HCT116 (cell line): ENCODE results near the gene MST1R. TPM values are rescaled to one million over a fixed set of nuclear protein-coding genes. Genes with fewer than 3 reads are reported as not detected.

ENCODE experiments used
- ATAC-seq: fragments of 200-7000 bp; cut with Tn5 transposase; 2 replicates; pipeline ENCODE4 v1.9.1; 2020; ENCODE audit warnings: mild to moderate bottlenecking, moderate library complexity
- BruUV-seq: library from RNA; stranded (reverse); fragments of 400-500 nt; replicated peaks from 2 replicates; lab custom pipeline; 2021; lab: Mats Ljungman, UMichigan
- CTCF ChIA-PET: fragments of 300-600 bp; sonication (Branson Sonifier 250); formaldehyde crosslinking; loops from one replicate; lab custom pipeline; 2021; ENCODE audit warnings: antibody characterized with exemption; lab: Charles Lee
- POLR2A ChIA-PET: fragments of 300-600, 350-600 bp; sonication (Branson Sonifier 250); formaldehyde crosslinking; loops from one replicate; lab custom pipeline; 2021; ENCODE audit warnings: antibody characterized with exemption; lab: Charles Lee
- RAD21 ChIA-PET, 2 experiments: fragments of 300-600 bp; sonication (Branson Sonifier 250); formaldehyde crosslinking; loops; one replicate each; lab custom pipeline; 2023; ENCODE audit warnings: low total read pairs in 2 of 2; ENCODE audit not compliant: uncharacterized antibody in 2 of 2, unreplicated experiment in 2 of 2, low non-redundant PET in 1 of 2; lab: Charles Lee
- DNase-seq: peaks from one replicate; pipeline ENCODE4 v3.0.0-alpha.2; 2010; ENCODE audit warnings: low read depth, low spot score
- H2AFZ ChIP-seq: fragments of 200-600 bp; shearing (Covaris generic), sonication (generic); 2 replicates; pipeline ENCODE4 v1.6.1; 2017; ENCODE audit warnings: low read depth, mixed run types, mixed read lengths, antibody characterized with exemption, low read length; ENCODE audit not compliant: poor library complexity, severe bottlenecking
- H3K27ac ChIP-seq: 2 replicates; pipeline ENCODE4 v1.5.1; 2012; ENCODE audit warnings: low read depth, low read length
- H3K27me3 ChIP-seq: fragments of 200-600 bp; sonication (generic); 2 replicates; pipeline ENCODE4 v1.6.1; 2016; ENCODE audit warnings: mixed run types, low read length, mixed read lengths; ENCODE audit not compliant: insufficient read depth
- H3K36me3 ChIP-seq, 2 experiments: fragments of 200-500 bp in 1 of 2; fragments of 200-600 bp in 1 of 2; sonication (Bioruptor generic) in 1 of 2; sonication (generic) in 1 of 2; 2 replicates each; pipeline versions ENCODE4 v1.5.1 to v1.6.1; 2014 to 2016; ENCODE audit warnings: low read length in 2 of 2, inconsistent platforms in 1 of 2, mixed read lengths in 1 of 2, mixed run types in 1 of 2; ENCODE audit not compliant: insufficient read depth in 2 of 2, control insufficient read depth in 1 of 2
- H3K4me1 ChIP-seq, 2 experiments: fragments of 200-600 bp in 1 of 2; sonication (generic) in 1 of 2; 2 replicates each; pipeline versions ENCODE4 v1.5.1 to v1.6.1; 2012 to 2017; ENCODE audit warnings: low read length in 2 of 2, inconsistent platforms in 1 of 2, mild to moderate bottlenecking in 1 of 2, mixed read lengths in 1 of 2, mixed run types in 1 of 2, moderate library complexity in 1 of 2; ENCODE audit not compliant: insufficient read depth in 2 of 2, control insufficient read depth in 1 of 2
- H3K4me2 ChIP-seq: fragments of 200-600 bp; sonication (generic); 2 replicates; pipeline ENCODE4 v1.6.1; 2017; ENCODE audit warnings: mixed run types, low read length, mixed read lengths
- H3K4me3 ChIP-seq, 2 experiments: fragments of 200-600 bp in 1 of 2; sonication (generic) in 1 of 2; replicated peaks in 1 of 2; 2 replicates each; pipeline ENCODE4 v1.5.1; 2011 to 2016; ENCODE audit warnings: low read length in 2 of 2, control low read depth in 1 of 2, low read depth in 1 of 2, mild to moderate bottlenecking in 1 of 2, mixed read lengths in 1 of 2, mixed run types in 1 of 2
- H3K79me2 ChIP-seq: fragments of 200-600 bp; sonication (generic); 2 replicates; pipeline ENCODE4 v1.6.1; 2017; ENCODE audit warnings: mild to moderate bottlenecking, mixed run types, low read length, moderate library complexity, mixed read lengths; ENCODE audit not compliant: insufficient read depth
- H3K9ac ChIP-seq: fragments of 200-600 bp; sonication (generic); 2 replicates; pipeline ENCODE4 v1.6.1; 2016; ENCODE audit warnings: low read length, mixed read lengths
- H3K9me2 ChIP-seq: fragments of 200-600 bp; sonication (generic), shearing (Covaris generic); 2 replicates; pipeline ENCODE4 v1.6.1; 2017; ENCODE audit warnings: mixed run types, mild to moderate bottlenecking, moderate library complexity; ENCODE audit not compliant: insufficient read depth
- H3K9me3 ChIP-seq, 2 experiments: fragments of 200-500 bp in 1 of 2; fragments of 200-600 bp in 1 of 2; sonication (Bioruptor generic) in 1 of 2; sonication (generic) in 1 of 2; 2 replicates each; pipeline ENCODE4 v1.6.1; 2014 to 2017; ENCODE audit warnings: low read length in 2 of 2, mixed read lengths in 2 of 2, inconsistent platforms in 1 of 2, low read depth in 1 of 2, mild to moderate bottlenecking in 1 of 2, mixed run types in 1 of 2, moderate library complexity in 1 of 2; ENCODE audit not compliant: control insufficient read depth in 1 of 2, insufficient read depth in 1 of 2
- H4K20me1 ChIP-seq: fragments of 200-600 bp; sonication (generic), shearing (Covaris generic); 2 replicates; pipeline ENCODE4 v1.6.1; 2017; ENCODE audit warnings: mixed run types, mild to moderate bottlenecking, moderate library complexity; ENCODE audit not compliant: insufficient read depth
- ATF3 ChIP-seq: IDR thresholded peaks from 2 replicates; pipeline ENCODE4 v1.6.1; 2012
- CBX3 ChIP-seq: IDR thresholded peaks from 2 replicates; pipeline ENCODE4 v1.6.1; 2012; ENCODE audit warnings: low read depth
- CEBPB ChIP-seq: IDR thresholded peaks from 2 replicates; pipeline ENCODE4 v1.6.1; 2012; ENCODE audit warnings: low read depth
- CTCF ChIP-seq, 3 experiments: fragments of 200-600 bp in 1 of 3; sonication (generic) in 1 of 3; IDR thresholded peaks in 2 of 3; conservative IDR thresholded peaks in 1 of 3; 2 replicates each; pipeline ENCODE4 v1.5.1; 2012 to 2017; ENCODE audit warnings: low read depth in 2 of 3, low read length in 2 of 3, antibody characterized with exemption in 1 of 3, borderline replicate concordance in 1 of 3, control low read depth in 1 of 3, mild to moderate bottlenecking in 1 of 3, mixed read lengths in 1 of 3, mixed run types in 1 of 3, moderate library complexity in 1 of 3; ENCODE audit not compliant: insufficient read depth in 1 of 3
- EGR1 ChIP-seq: IDR thresholded peaks from 2 replicates; pipeline ENCODE4 v1.6.1; 2012; ENCODE audit warnings: low read depth
- FOSL1 ChIP-seq: IDR thresholded peaks from 2 replicates; pipeline ENCODE4 v1.6.1; 2012; ENCODE audit warnings: low read depth
- POLR2A ChIP-seq: IDR thresholded peaks from 2 replicates; pipeline ENCODE4 v1.7.0; 2011; ENCODE audit warnings: borderline replicate concordance; ENCODE audit not compliant: insufficient read depth, insufficient read length; ENCODE audit errors: extremely low read depth
- SIN3A ChIP-seq: IDR thresholded peaks from 2 replicates; pipeline ENCODE4 v1.6.1; 2012; ENCODE audit warnings: low read depth
- SP1 ChIP-seq: IDR thresholded peaks from 2 replicates; pipeline ENCODE4 v1.6.1; 2012; ENCODE audit warnings: low read depth
- ZBTB33 ChIP-seq: IDR thresholded peaks from 2 replicates; pipeline ENCODE4 v1.6.1; 2011; ENCODE audit warnings: mild to moderate bottlenecking, low read length, moderate library complexity; ENCODE audit not compliant: insufficient replicate concordance; ENCODE audit errors: extremely low read depth
- ZFX ChIP-seq: fragments of 450-650 bp; IDR thresholded peaks from 2 replicates; pipeline ENCODE4 v1.6.1; 2017
- intact Hi-C: fragments of 100-400 bp; cut with micrococcal nuclease; formaldehyde crosslinking; loops from 2 replicates; pipeline ENCODE4 v1.10.0; 2022
- total RNA-seq: library from RNA; stranded (reverse); gene quantifications from one replicate; pipeline ENCODE4 v1.2.1, GENCODE V29; 2021; ENCODE audit not compliant: unreplicated experiment

The MST1R gene
- total RNA-seq, 1 experiment from 2014 or later, result 113 TPM

- Histone ChIP-seq H2AFZ (no peak overlapping the region), H3K9me3 (no peaks in the 10 kb centered on the region), H3K27ac (no peak overlapping the region), H3K79me2 (peaks cover 15% of the 10 kb centered on the region), H4K20me1 (no peaks in the 10 kb centered on the region), H3K27me3 (peaks cover 15% of the 10 kb centered on the region; the same call in 1 of the 2 replicates), H3K9ac (no peak overlapping the region), H3K4me1 (peaks cover 7 to 12% of the 10 kb centered on the region in 2 experiments; a peak in 3 of 4 replicates), H3K4me2 (no peak overlapping the region), H3K9me2 (no peaks in the 10 kb centered on the region), H3K36me3 (no peaks in the 10 kb centered on the region), H3K4me3 (no peak overlapping the region)
- RAD21 ChIA-PET, result no interaction called here
- no peak for ATAC-seq
- POLR2A ChIA-PET, result no interaction called here
- intact Hi-C loops, result no loop called here
- no peak for DNase-seq
- CTCF ChIA-PET, result no interaction called here
- BruUV-seq, result no TSS peak
- TF ChIP-seq CBX3 (no peak), EGR1 (no peak), ZBTB33 (no peak), SP1 (no peak), SIN3A (no peak), ZFX (no peak), POLR2A (no peak), CTCF (IDR thresholded peaks at IDR 0.05 in 2 of 3, conservative IDR thresholded peaks at IDR 0.05 in 1 of 3; ENCODE audit: borderline replicate concordance in 1 of 3, insufficient read depth in 1 of 3, low read depth in 2 of 3, low read length in 2 of 3) (no peak), CEBPB (no peak), FOSL1 (no peak), ATF3 (no peak)
Measured at GRCh38 chr3:49859576-49860305, 43.9 kb downstream of the MST1R start.
